ENCODE results near the gene UCN3.
"Not testable (repeated sequence)": the region's sequence is repeated elsewhere in the genome, so short reads cannot be mapped to it uniquely, and the experiment has no call there.

Gene UCN3

DNA sequence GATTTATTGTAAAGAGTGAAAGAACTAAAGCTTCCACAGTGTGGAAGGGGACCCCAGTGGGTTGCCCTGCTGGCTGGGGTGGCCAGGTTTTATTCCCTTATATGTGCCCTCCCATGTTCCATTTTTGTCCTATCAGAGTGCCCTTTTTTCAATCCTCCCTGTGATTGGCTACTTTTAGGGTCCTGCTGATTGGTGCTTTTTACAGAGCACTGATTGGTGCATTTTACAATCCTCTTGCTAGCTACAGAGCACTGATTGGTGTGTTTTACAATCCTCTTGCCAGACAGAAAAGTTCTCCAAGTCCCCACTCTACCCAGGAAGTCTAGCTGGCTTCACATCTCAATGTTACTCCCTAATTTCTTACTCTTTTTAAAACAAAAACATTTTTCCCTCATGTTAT, 46.0 kb downstream of the UCN3 start:
- DNase-seq = not testable (repeated sequence)

DNA sequence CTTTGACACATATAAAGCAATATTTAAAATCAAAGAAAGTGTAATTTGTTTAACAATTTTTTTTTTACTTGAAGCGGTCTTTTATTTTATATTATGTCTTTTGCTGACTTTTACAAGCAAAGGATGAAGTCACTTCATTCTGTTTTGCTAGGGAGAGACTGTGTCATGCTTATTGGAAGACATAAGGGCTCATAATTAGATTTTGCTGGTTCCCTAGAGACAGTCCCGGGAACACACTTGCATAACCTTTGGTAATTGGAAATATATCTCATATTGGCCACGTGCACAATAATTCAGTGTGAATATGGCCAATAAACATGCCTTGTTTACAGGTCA, 47.1 kb downstream of the UCN3 start:
- no peak for DNase-seq

DNA sequence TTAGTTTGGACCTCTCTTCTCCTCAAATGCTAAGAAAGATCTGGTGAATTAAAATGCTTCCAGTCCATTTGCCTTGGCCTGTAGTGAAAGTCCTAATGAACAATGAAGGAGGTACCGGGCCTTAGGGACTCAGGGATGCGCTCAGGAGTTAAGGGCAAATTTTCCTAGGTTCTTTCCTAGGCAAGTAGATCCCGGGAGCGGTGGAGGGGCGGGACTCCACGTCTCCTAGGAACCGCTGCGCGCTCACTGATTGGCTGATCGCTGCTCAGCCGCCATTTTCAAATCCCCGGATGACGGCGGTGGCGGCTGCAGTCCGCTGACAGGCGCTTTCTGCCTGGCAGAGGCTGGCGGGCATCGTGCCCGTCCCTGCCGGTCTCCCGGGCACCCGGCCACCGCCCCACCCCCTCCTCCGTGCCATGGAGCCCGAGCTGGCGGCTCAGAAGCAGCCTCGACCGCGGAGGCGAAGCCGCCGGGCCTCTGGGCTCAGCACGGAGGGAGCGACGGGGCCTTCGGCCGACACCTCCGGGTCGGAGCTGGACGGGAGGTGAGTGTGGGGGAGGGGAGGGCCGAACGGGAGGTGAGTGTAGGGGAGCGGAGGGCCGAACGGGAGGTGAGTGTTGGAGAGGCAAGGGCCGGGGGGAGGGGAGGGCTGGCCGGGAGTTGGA, 47.6 kb downstream of the UCN3 start, which contains the start of gene NET1:
Gene NET1, plus strand, starts transcription at position 281 of the 665 bp plus-strand sequence. Its CDS starts 136 bp downstream, at position 417.
- peak; percentile 86 to 93 (median 87) for DNase-seq

DNA sequence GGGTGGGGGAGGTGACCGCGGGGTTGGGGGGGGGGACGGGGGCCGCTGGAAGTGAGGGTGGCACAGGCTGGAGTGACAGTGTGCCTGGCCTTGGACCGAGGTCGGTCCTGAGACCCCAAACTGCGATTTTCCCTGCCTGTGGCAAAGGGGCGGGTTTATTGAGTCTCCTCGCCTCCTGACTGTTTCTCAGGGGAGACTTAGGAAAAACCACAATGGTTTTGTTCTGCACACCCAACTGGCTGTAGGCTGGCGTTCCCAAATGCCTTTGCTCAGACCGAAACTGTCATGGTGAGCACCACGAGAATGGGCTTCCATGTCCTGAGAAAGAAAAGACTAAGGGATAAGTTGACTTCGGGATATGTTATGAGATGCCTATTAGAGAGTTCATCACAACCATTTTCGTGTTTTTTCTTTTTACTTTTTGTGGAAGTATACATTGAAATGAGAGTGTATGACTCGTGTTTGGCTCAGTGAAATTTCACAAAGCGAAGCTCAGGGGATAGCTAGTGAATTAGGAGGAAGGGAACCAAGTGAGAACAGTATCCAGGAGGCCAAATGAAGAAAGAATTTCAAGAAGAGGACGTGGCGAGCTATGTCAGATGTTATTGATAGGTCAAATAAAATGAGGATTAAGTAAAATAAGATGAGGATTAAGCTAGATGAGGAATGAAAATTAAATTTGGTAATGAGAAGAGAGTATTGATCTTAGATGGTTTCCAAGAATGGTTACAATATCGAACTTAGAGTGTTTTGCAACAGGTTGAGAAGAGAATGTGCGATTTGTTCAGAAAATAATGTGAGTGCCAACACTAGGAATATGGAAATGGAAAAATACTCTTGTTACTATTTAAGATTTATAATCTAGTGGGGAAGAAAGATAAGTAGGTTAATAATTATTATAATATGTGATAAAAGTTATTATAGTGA, 48.5 kb downstream of the UCN3 start:
- DNase-seq = peak; percentile 24 to 29 (median 28)

DNA sequence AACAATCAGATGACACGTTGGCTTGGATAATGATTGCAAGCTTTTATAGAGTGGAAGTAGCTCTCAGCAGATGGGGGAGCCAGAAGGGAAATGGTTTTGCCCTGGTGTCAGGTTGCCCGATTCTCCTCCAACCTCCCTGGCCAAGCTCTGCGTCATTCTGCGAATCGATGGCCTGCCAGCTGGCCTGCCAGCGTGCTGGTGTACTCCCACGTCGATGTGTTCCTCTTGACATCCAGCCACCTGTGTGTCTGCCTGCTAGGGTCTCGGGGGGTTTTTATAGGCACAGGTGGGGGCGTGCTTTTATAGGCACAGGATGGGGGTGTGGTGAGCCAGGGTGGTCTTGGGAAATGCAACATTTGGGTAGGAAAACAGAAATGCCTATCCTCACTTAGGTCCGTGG, 52.2 kb downstream of the UCN3 start:
- DNase-seq = no peak

DNA sequence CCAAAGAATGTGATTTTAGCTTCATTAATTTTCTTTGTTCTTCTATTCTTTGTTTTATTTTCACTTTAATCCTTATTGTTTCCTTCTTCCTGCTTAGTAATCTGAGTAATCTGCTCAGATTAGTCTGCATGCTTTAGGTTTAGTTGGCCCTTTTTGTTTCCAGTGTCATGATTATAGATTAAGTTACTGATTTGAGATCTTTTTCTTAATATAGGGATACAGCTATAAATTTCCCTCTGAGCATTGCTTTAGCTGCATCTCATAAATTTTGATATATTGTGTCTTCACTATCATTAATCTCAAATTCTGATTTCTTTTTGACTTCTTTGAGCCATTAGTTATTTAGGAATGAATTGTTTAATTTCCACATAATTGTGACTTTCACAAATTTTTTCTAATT, 53.8 kb downstream of the UCN3 start:
- DNase-seq = no peak

DNA sequence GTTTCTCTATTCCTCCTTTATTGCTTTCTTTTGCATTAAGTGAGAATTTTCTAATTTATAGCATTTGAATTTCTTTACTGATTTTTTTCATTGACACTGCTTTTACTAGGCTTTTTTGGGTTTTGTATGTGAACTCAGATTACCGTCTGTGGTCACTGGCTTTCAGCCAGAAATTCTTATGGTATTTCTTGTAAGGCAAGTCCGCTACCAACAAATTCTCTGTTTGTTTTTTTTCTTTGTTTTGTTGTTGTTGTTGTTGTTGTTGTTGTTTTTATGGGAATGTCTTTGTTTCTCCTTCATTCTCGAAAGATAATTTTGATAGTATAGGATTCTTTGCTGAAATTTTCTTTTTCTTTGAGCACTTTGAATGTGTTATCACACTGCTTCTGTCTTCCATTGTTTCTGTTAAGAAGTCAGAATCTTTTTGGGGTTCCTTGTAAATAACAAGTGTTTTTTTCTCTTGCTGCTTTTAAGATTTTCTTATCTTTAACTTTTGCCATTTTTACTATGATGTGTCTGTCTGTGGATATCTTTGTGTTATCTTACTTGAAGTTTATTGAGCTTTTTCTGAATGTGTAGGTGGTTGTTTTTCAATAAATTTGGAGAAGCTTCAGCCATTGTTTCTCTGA, 54.8 kb downstream of the UCN3 start:
- DNase-seq = no peak

DNA sequence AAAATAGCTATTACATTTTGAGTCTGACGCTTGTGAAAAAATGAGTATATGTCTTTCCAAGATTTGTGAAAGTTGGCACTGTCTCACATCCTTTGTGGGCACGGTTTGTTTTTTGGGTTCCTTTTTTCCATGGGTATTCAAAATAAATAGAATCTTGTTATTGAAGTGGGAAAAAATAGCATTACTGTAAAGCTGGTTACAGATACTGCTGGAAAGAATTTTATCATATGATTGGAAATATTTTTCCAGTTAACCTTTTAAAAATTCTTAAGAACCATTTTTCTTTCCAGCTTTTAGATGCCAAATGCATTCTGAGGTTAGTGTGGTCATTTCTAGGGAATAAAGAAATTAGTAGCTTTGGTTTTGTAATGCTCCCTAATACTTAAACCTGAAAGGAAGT, 59.0 kb downstream of the UCN3 start:
- no peak for DNase-seq
